HG02678 (cell line): ENCODE data around the gene IGHMBP2.
A peak's percentile ranks its signal among the peaks of the same experiment; 100 is the strongest.
"Not testable (repeated sequence)": the region's sequence is repeated elsewhere in the genome, so short reads cannot be mapped to it uniquely, and the experiment has no call there.

Experiments used
- ATAC-seq: cut with Tn5 transposase; IDR thresholded peaks from one replicate; pipeline ENCODE4 v1.9.1; 2021; ENCODE audit warnings: mild to moderate bottlenecking, moderate library complexity; ENCODE audit not compliant: unreplicated experiment

IGHMBP2 gene

GRCh38 chr11:68903288-68904247 lies at the start of gene IGHMBP2, which contains the start of gene MRPL21:
IGHMBP2 (plus strand) TSS chr11:68903891; CDS start chr11:68903953, 62 bp downstream.
MRPL21 (minus strand) TSS chr11:68903832; CDS start chr11:68903810, 22 bp downstream.
- ATAC-seq = peak; percentile 91

- no peak for ATAC-seq
Observed at GRCh38 chr11:68854273-68854958, 49.3 kb upstream of the IGHMBP2 start.

DNA sequence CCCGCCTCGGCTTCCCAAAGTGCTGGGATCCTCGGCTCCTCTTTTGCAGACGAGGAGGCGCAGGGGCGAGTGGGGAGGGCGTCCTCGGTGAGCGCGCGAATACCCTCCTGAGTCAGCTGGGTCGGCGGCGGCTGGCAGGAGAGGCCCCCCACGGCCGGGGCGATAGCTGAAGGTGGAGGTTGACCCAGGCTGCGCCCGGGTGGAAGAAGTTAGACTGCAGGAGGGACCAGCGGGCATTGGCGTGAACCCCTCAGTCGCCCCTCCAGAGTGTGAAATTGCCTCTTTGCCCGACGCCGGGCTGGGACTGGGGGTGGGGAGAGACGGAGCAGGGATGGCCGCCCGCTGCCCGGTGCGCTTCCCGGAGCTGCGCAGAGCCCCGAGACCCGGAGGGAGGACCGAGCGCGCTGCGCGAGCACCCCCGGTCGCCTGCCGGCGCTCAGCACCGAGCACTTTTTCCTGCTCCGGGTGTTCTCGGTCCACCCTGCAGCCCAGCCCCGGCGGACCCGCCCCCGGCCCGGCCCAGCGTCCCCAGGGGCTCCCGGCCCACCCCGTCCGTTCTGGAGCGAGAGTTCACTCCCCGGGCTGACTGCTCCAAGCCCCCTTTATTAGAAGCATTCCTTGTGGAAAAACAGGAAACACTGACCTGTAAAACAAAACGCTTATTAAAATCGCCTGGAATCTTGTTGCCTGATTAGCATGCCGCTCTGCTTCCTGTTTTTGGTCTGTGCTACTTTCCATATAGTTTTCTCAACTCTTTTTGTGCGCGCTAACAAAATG lies 48.3 kb upstream of the IGHMBP2 start:
- ATAC-seq = no peak

DNA sequence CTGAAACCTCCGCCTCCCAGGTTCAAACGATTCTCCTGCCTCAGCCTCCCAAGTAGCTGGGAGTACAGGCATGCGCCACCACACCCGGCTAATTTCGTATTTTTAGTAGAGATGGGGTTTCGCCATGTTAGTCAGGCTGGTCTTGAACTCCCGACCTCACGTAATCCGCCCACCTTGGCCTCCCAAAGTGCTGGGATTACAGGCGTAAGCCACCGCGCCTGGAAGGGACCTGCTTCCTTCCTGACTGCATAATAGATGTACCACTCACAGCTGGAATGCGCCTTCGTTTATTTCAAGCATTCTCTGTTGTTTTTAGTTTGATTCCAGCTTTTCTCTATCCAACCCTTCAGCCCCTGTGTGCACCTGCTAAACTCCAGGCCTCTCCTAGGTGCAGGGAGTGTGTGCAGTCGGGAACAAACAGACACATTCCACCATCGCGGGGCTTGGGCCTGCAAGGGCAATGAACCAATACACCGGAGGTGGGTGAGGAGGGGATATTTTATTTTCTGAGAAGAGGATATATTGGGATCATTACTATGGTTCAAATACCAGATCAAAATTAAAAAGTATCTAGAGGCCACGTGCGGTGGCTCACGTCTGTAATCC lies 47.2 kb upstream of the IGHMBP2 start:
- not testable (repeated sequence) for ATAC-seq

DNA sequence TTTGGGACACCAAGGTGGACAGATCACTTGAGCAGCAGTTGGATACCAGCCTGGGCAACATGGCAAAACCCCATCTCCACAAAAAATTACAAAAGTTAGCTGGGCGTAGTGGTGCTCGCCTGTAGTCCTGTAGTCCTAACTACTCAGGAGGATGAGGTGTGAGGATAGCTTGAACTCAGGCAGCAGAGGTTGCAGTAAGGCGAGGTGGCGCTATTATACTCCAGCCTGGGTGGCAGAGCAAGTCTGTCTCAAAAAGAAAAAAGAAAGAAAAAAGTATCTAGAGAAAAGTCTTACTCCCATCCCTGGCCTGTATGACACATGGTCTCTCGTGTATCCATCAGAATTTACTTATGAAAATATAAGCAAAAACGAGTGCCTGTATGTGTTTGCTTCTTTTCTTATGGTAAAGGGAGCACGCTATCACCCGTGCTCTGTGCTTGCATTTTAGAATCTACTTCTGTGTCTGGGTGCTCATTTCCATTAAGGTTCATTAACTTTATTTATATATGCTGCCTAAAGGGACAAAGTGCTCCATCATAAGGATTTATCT lies 46.6 kb upstream of the IGHMBP2 start:
- ATAC-seq = no peak

- no peak for ATAC-seq
Observed at GRCh38 chr11:68859123-68859522, 44.6 kb upstream of the IGHMBP2 start.

DNA sequence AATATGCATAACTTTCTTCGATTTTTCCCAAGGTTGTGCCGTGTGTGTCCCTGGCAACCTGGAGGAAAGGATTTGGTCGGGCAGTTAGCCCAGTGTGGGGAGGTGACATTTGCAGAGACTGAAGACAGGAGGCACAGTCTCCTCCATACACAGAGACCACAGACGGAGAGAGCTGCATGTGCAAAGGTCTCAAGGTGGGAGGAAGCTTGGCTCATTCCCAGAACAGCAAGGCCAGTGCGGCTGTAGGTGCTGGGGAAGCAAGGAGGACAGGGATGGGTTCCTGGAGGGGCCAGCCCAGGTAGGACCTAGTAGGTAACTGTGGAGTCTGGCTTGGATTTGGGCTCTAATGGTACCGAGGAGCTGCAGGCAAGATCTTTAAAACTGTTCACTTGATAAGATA lies 41.3 kb upstream of the IGHMBP2 start:
- ATAC-seq = no peak

- ATAC-seq = no peak
Observed at GRCh38 chr11:68863553-68864265, 40.0 kb upstream of the IGHMBP2 start.

GRCh38 chr11:68865241-68865640 lies 38.5 kb upstream of the IGHMBP2 start:
- no peak for ATAC-seq

- no peak for ATAC-seq
Observed at GRCh38 chr11:68867066-68867465, 36.6 kb upstream of the IGHMBP2 start.

DNA sequence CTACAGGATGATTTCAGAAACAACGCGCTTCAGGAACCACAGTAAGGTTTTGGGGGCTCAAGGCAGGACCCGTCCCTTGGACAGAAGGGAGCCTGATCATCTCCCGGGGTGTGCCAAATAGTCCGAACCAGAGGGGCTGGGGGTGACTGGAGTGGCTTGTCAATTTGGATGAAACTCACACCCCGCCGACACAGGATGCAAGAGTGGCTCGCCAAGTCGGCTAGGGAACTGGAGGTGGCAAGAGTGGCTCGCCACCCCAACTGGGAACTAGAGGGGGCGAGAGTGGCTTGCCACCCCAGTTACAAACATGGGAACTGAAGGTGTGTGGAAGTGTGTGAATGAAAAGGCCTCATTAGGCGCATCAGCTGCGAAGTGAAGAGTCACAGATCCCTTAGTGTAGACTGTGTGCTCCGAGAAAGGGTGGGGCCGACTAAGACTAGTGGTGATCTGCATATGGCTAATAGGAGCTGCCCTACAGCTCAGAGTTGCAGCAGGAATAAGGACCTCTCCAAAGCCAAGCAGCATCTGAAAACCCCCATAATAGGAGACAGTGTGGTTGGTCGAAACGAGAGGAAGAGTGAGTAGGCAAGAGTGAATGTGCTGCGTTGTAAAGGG lies 35.4 kb upstream of the IGHMBP2 start:
- ATAC-seq = no peak

DNA sequence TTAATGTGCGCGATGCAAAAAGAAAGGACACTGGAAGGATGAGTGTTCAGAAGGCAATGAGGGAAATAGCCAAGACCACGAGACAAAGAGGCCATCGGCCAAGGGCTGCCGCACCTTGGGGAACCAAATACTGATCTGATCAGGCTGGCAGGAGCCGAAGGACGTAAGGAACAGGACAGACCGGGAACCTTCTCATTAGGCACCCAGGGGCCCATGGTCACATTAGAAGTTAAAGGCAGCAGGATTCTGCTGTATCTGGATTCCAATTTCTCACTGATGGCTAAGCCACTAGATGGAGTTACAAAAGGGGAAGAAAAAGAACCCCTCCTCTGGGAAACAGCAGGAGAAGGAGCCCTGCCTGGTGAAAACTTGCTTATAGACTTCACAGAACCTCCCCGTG lies 33.2 kb upstream of the IGHMBP2 start:
- no peak for ATAC-seq

- ATAC-seq = no peak
Observed at GRCh38 chr11:68872216-68873003, 31.3 kb upstream of the IGHMBP2 start.

DNA sequence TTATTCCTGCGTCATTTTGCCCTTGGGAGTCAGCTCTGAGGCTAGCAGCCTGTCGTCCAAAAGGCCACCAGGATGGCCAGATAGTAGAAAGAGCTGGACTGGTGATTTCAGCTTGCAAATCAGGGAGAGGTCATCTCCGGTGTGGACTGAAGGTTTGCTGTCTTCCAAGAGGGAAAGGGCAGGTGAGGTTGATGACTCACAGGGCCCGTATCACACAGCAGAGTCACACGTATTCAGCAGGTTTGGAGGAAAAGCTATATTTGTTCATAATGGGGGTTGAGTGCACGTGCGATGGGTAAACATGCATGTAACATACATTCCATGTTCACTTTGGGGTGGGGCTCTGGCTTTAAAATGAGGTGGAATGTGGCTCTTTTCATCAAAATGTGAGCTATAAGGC lies 25.7 kb upstream of the IGHMBP2 start:
- no peak for ATAC-seq

- no peak for ATAC-seq
Observed at GRCh38 chr11:68880851-68881250, 22.8 kb upstream of the IGHMBP2 start.

GRCh38 chr11:68881320-68881719 lies 22.4 kb upstream of the IGHMBP2 start:
- ATAC-seq = no peak

- ATAC-seq = no peak
Observed at GRCh38 chr11:68882391-68882790, 21.3 kb upstream of the IGHMBP2 start.

- ATAC-seq = not testable (repeated sequence)
Observed at GRCh38 chr11:68884827-68885226, 18.9 kb upstream of the IGHMBP2 start.
